ENCODE measurements around the gene ASB18. TPM values are rescaled to one million over a fixed set of nuclear protein-coding genes. Genes with fewer than 3 reads are reported as not detected.

ASB18 gene
- total RNA-seq, 1 donor from 2014 or later: not detected

DNA sequence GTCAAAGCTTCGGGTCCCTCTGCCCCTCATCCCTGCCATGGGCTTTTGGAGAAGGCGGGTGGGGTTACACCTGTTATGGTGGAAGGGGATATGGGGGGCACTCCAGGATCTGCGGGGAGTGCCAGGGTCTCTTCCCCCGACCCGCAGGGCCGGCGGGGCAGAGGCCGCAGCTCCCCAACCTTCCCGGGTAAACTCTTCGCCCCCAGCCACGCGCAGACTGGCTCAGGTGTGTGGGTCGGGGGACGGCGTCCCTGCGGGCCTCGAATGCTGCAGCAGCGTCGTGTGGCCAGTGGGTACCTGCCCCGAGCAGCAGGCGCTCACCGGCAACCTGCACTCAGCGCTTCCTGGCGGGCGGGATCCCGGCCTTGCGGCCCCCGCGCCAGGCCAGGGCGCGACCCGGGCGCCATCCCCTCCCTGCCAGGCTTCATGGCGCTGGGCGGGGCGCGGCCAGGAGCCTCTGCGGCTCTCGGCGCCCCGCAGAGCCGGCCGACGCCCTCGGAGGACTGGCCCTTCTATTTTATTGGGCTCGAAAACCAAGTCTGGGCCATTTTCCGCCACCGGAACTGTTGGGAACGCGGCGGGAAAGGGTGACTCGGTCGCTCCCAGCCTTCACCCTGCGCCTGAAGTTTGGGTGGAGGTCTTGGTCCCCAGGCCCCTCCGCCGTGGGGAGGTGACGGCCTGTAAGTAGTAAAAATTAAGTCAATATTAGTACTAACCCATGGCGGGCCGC, 100.6 kb downstream of the ASB18 start:
- Mint-ChIP-seq H3K4me3 (no peak overlapping the region), H3K4me1 (ENCODE audit: low read depth) (peaks cover 6% of the 10 kb centered on the region), H3K27ac (no peak overlapping the region), H3K27me3 (ENCODE audit: insufficient read depth) (peaks cover 49% of the 10 kb centered on the region), H3K36me3 (ENCODE audit: low read depth) (no peaks in the 10 kb centered on the region), H3K9me3 (no peaks in the 10 kb centered on the region)
- no peak for DNase-seq (ENCODE audit: low spot score)
- intact Hi-C loops (cut with micrococcal nuclease): loop anchor here (2.0 kb wide), 1 partner anchor 17 kb away; no protein-coding TSS in a partner anchor

DNA sequence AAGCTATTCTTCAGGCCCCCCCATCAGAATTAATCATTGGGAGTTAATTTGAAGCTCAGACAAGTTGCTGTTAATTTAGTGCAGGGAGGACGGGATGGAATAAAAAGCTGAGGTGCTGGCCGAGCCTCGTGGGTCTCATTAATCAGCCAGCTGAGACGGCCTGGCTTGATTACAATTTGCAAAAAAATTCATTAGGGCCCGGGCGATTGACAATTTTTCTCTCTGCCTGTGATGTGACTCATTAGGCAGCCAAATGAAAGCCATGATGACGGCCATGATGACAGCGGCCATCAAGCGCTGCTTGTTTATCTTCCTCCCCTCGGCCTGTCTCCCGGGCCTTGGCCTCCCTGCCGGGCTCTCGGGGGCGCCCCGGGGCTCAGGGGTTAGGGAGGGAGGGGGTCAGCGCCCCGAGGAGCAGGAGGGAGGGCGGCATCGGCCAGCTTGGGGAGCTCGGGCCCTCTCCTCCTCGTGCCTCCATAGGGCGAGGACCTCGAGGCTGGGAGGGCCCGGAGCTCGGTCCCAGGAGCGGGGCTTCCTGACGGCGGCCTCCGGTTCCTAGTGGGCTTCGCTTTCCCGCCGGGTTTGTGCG, 101.2 kb downstream of the ASB18 start:
- H3K4me3 Mint-ChIP-seq: no peak overlapping the region
- peaks cover 6% of the 10 kb centered on the region for H3K4me1 Mint-ChIP-seq (ENCODE audit: low read depth)
- intact Hi-C loops (cut with micrococcal nuclease): no loop called here
- DNase-seq (ENCODE audit: low spot score): no peak
- no peaks in the 10 kb centered on the region for H3K36me3 Mint-ChIP-seq (ENCODE audit: low read depth)
- H3K9me3 Mint-ChIP-seq: no peaks in the 10 kb centered on the region
- no peak overlapping the region for H3K27ac Mint-ChIP-seq
- H3K27me3 Mint-ChIP-seq (ENCODE audit: insufficient read depth): peaks cover 49% of the 10 kb centered on the region

DNA sequence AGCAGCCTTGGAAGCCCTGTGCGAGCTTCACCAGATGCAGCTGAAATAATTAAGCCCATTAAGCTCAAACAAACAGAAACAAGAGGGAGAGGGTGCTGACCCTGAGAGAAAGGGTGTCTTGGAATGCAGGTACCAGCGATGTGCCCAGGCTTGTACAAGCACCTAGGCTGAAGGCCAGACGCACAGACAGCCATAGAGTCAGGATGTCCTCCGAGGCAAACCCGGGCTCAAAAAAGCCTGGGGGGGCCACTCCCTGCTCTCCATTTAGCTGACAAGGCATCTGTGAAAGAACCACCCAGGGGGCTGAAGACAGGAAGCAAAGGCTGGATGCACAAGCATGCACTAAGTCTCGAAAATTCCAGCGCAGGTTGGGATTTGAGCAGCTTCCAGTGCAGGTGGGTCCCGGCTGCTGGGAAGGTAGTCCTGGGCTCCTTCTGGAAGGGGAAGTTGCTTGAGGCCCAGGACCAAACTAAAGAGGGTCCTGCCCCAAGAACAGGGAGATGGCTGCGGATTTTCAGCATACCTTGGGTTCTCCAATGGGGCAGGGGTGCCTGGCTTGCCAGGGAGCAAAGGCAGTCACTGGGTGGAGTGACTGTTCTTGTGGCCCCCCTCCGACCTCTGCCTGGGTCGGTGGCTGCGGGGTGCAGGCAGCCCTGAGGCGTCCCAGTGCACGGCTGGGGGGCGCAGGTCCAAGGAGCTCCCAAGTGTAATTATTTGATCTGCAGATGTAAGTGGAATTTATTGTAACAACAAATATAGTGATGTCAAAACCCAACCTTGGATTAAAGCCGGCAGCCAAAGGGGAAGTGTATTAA, 102.0 kb downstream of the ASB18 start:
- H3K4me1 Mint-ChIP-seq (ENCODE audit: low read depth): peaks cover 6% of the 10 kb centered on the region
- no peaks in the 10 kb centered on the region for H3K36me3 Mint-ChIP-seq (ENCODE audit: low read depth)
- H3K27me3 Mint-ChIP-seq (ENCODE audit: insufficient read depth): peaks cover 55% of the 10 kb centered on the region
- no peak for DNase-seq (ENCODE audit: low spot score)
- no peak overlapping the region for H3K4me3 Mint-ChIP-seq
- no peaks in the 10 kb centered on the region for H3K9me3 Mint-ChIP-seq
- H3K27ac Mint-ChIP-seq: no peak overlapping the region
- intact Hi-C loops (cut with micrococcal nuclease): no loop called here

DNA sequence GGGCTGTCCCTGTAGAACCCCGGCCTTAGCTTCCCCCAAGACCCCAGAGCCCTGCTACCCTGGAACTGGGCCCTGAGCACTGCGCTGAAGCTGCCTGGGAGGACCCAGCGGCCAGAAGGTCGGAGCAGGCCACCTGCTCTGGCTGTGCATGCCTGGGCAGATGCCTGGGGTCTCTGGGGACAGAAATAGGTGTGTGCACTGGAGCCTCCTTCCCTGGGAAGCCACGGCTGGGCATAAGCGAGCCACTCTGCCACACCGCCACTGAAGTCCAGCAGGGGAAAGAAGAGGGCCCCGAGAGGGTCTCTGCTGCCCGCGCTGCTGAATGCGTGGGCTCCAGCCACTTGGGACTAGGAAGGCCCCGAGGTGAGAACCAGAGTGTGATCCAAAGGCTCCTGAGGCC, 102.7 kb downstream of the ASB18 start:
- H3K9me3 Mint-ChIP-seq: no peaks in the 10 kb centered on the region
- intact Hi-C loops (cut with micrococcal nuclease): no loop called here
- H3K36me3 Mint-ChIP-seq (ENCODE audit: low read depth): no peaks in the 10 kb centered on the region
- no peak overlapping the region for H3K4me3 Mint-ChIP-seq
- no peak for DNase-seq (ENCODE audit: low spot score)
- peaks cover 54% of the 10 kb centered on the region for H3K27me3 Mint-ChIP-seq (ENCODE audit: insufficient read depth)
- H3K27ac Mint-ChIP-seq: no peak overlapping the region
- peaks cover 4% of the 10 kb centered on the region for H3K4me1 Mint-ChIP-seq (ENCODE audit: low read depth)

DNA sequence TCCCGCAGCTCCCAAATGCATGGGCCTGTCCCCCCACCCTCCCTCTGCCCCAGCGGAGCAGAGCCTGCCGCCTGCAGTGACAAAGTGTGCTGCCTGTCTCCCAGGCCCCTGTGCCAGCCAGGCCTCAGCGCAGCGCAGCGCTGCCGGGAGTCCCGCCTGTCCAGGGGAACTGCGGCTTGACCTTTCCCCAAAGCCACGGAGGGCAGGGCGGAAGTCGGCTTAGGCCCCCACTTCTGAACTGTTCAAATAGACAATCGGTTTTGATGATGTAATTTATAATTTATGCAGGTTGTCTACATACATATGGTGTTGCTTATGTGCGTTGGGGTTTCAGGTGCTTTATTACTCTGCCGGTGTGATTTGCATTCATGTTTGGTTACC, 103.1 kb downstream of the ASB18 start:
- H3K4me1 Mint-ChIP-seq (ENCODE audit: low read depth): no peaks in the 10 kb centered on the region
- intact Hi-C loops (cut with micrococcal nuclease): no loop called here
- H3K27ac Mint-ChIP-seq: no peak overlapping the region
- H3K4me3 Mint-ChIP-seq: no peak overlapping the region
- H3K9me3 Mint-ChIP-seq: no peaks in the 10 kb centered on the region
- peaks cover 49% of the 10 kb centered on the region for H3K27me3 Mint-ChIP-seq (ENCODE audit: insufficient read depth)
- no peaks in the 10 kb centered on the region for H3K36me3 Mint-ChIP-seq (ENCODE audit: low read depth)
- no peak for DNase-seq (ENCODE audit: low spot score)

DNA sequence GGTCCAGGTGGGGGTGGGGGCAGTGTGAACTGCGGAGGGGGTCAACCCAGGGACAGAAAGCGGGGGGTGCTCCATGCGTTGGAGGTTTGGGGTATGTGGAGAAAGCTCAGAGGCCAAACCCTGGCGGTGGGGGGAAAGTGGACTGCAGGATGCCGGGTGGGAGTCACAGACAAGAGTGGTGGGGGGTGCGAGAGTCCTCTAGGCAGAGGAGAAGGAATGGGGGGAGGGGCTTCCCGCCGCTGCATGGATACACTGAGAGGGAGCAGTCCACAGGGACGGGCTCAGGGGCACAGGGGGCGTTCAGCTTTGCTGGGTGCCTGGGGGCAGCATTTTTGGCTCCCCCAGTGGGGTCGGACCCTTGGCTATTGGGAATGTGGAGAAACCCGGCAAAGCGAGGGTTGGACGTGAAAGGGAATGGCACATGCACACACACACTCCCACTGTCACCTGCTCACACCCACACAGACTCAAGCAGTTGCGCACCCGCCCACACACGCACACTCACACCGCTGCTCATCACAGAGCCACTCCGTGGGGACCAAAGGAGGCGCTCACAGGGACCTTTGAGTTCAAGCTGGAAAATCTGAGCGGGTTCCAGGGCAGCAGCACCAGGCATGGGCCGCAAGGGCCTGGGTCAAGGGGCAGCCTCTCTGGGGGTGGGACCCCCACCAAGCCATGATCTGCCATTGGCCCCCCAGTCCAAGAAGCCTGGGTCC, 103.7 kb downstream of the ASB18 start:
- Mint-ChIP-seq H3K9me3 (no peaks in the 10 kb centered on the region), H3K27me3 (ENCODE audit: insufficient read depth) (peaks cover 46% of the 10 kb centered on the region), H3K4me3 (no peak overlapping the region), H3K27ac (no peak overlapping the region), H3K4me1 (ENCODE audit: low read depth) (no peaks in the 10 kb centered on the region), H3K36me3 (ENCODE audit: low read depth) (no peaks in the 10 kb centered on the region)
- no peak for DNase-seq (ENCODE audit: low spot score)
- intact Hi-C loops (cut with micrococcal nuclease): no loop called here

DNA sequence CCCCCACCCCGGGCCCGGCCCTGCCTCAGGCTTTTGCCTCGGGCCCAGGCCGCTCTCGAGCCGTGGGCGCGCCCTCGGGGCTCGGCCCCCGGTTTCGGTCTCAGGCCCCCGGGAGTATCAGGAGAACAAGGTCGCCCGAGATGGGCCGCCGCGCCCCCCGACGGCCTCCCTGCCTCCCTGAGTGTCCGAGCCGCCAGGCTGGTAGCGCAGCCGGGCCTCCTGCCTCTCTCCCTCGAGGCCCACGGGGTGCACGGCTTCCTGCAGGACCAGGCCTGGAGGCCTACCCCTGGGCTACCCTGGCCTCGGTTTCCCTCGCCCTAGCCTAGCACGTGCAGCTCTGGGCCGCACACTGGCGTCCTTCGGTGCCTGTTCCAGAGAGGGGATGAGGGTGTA, 104.4 kb downstream of the ASB18 start:
- intact Hi-C loops (cut with micrococcal nuclease): no loop called here
- Mint-ChIP-seq H3K4me1 (ENCODE audit: low read depth) (no peaks in the 10 kb centered on the region), H3K36me3 (ENCODE audit: low read depth) (no peaks in the 10 kb centered on the region), H3K9me3 (no peaks in the 10 kb centered on the region), H3K27me3 (ENCODE audit: insufficient read depth) (peaks cover 39% of the 10 kb centered on the region), H3K4me3 (no peak overlapping the region), H3K27ac (no peak overlapping the region)
- DNase-seq (ENCODE audit: low spot score): no peak

DNA sequence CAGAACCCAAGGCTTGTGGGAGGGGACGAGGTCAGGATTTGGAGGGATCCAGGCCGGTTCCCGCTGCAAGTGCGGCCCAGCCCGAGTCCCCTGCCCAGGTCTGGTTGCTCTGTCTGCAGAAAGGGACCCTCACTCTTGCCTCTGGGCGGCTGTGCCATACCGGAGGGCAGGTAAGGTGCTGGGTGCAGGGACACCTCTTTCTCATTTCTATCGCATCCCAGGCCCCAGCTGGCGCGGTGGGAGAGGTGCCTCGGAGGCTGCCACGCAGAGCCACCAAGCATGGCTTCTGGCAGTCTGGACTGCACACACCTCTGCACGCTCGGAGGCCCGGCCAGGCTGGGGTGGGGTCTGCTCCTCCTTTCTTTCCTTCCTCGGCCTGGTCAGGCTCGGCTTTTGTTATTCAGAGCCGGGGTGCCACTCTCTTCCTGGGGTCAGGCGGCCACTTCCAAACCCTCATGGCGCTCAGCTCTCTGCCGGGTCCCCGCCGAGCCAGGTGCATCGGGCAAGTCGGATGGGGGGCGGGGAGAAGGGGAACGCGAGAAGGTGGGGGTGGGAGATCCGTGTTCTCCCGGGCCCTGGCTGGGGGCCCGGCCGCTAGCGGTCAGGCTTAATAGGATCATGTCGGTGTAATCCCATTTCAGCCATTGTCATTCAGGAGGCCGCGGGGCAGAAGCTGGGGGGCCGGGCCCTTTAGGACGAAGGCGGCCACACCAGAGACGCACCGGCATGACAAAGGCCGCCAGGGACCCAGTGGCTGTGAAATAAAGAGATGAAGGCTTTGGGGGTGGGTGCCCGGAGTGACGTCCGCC, 105.0 kb downstream of the ASB18 start:
- H3K4me3 Mint-ChIP-seq: no peak overlapping the region
- no peaks in the 10 kb centered on the region for H3K36me3 Mint-ChIP-seq (ENCODE audit: low read depth)
- H3K27me3 Mint-ChIP-seq (ENCODE audit: insufficient read depth): peaks cover 36% of the 10 kb centered on the region
- intact Hi-C loops (cut with micrococcal nuclease): no loop called here
- no peak overlapping the region for H3K27ac Mint-ChIP-seq
- H3K4me1 Mint-ChIP-seq (ENCODE audit: low read depth): no peaks in the 10 kb centered on the region
- no peak for DNase-seq (ENCODE audit: low spot score)
- H3K9me3 Mint-ChIP-seq: no peaks in the 10 kb centered on the region

DNA sequence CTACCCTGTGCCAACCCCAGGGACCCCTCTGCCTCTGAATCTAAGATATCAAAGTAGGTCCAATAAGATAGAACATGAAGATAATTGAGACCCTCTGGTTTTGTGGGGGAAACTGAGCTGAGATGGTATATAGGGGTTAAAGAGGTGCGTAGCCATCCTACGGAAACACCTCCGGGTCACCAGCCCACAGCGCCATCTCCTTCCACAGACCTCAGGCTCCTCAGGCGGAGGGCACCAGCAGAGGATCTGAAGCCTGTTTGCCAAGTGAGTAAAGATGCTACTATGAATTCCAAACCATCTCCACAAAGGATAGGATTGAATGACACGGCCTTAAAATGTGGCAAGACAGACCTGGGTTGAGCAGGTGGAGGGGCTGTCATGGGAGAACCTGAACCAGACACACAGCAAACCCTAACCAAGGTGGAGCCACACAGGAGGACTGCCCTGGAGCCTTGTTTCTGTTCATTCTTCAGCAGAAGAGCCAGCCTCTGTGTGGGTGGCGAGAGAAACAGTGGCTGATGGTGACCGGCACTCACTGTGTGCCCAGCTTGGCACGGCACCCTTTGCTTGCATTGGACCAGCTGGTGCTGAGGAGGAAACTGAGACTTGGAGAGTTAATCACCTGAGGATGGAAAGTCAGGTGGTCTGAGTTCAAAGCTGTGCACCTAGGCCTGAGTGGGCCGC, 106.2 kb downstream of the ASB18 start:
- Mint-ChIP-seq H3K36me3 (ENCODE audit: low read depth) (no peaks in the 10 kb centered on the region), H3K27me3 (ENCODE audit: insufficient read depth) (peaks cover 36% of the 10 kb centered on the region), H3K27ac (no peak overlapping the region), H3K9me3 (peaks cover 3% of the 10 kb centered on the region), H3K4me1 (ENCODE audit: low read depth) (no peaks in the 10 kb centered on the region), H3K4me3 (no peak overlapping the region)
- no peak for DNase-seq (ENCODE audit: low spot score)
- intact Hi-C loops (cut with micrococcal nuclease): no loop called here

DNA sequence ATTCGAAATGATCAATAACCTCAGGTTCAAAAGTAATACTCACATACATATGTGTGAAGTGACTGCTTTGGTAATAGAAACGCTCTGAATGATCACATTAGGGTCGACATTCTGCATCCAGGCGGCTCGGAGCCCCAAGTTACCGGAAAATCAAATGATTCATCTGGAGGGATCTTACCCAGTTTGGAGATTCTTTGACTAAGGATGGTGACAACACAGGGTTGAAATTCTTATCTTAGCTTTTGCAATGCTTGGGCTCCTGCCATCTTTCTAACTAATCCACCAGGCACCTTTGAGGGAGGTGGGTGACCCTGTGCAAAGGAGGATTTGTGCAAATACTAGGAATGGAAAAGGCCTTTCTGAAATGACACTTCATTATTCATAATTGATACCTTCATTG, 106.8 kb downstream of the ASB18 start:
- Mint-ChIP-seq H3K4me3 (no peak overlapping the region), H3K27me3 (ENCODE audit: insufficient read depth) (peaks cover 30% of the 10 kb centered on the region)
- intact Hi-C loops (cut with micrococcal nuclease): no loop called here

DNA sequence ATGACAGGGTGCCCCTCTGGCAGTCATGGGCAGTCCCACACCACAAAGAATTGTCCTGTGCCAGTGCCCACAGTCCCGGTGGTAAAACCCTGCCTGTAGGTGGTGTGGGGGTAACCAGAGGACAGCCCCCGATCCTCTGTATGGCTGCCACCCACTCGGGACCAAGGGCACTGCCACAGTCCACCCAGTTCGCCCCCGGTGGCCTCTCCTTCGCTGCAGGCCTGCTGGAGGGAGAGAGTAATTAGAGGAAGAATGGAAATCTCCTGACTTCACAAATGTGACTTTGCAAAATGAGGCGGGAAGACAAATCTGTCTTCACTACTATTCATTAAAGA, 107.4 kb downstream of the ASB18 start:
- H3K4me1 Mint-ChIP-seq (ENCODE audit: low read depth): no peaks in the 10 kb centered on the region
- no peak overlapping the region for H3K27ac Mint-ChIP-seq
- peaks cover 26% of the 10 kb centered on the region for H3K27me3 Mint-ChIP-seq (ENCODE audit: insufficient read depth)
- no peaks in the 10 kb centered on the region for H3K36me3 Mint-ChIP-seq (ENCODE audit: low read depth)
- no peak overlapping the region for H3K4me3 Mint-ChIP-seq
- peaks cover 8% of the 10 kb centered on the region for H3K9me3 Mint-ChIP-seq
- intact Hi-C loops (cut with micrococcal nuclease): no loop called here
- DNase-seq (ENCODE audit: low spot score): no peak

More for the DNA sequence above, 106.8 kb downstream of the ASB18 start:
- peaks cover 8% of the 10 kb centered on the region for H3K9me3 Mint-ChIP-seq
- no peaks in the 10 kb centered on the region for H3K36me3 Mint-ChIP-seq (ENCODE audit: low read depth)
- no peaks in the 10 kb centered on the region for H3K4me1 Mint-ChIP-seq (ENCODE audit: low read depth)
- no peak overlapping the region for H3K27ac Mint-ChIP-seq
- DNase-seq (ENCODE audit: low spot score): no peak

Measured in activated T-helper 1 cell treated with anti-CD3 and anti-CD28 coated beads, Interleukin-12 subunit alpha, Interleukin-12 subunit beta, Interleukin-2, Interleukin-4 antibody, amounts not matched to agents 30 ng/mL and 10 ng/mL and 1 ng/mL, durations not matched to agents 14 hours and 24 hours and 36 hours (primary cell).